Measurements from ENCODE around the gene CEP170. TPM values are rescaled to one million over a fixed set of nuclear protein-coding genes. Genes with fewer than 3 reads are reported as not detected.

CEP170 gene
- polyA plus RNA-seq, 1 donor (not counting 4 experiments of a cell fraction or from before 2014, with no cell fraction given), result 40.5 TPM

DNA sequence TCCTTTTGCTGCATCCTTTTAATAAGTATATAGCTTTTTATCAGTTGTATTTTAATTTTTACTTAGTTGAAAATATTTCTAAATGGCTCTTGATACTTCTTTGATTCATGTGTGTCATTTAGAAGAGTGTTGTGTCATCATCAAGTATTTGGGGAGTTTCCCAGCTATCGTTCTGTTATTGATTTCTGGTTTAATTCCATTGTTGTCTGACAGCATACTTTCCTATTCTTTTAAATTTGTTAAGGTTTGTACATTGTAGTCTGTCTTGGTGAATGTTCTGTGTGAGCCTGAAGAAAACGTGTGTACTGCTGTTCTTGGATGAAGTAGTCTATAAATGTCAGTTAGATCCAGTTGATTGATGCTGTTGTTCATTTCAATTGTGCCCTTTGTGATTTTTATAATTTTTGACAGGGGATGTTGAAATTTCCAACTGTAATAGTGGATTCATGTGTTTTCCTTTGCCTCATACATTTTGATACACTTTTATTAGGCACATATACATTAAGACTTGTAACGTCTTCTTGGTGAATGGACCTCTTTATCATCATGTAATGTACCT, 25.6 kb upstream of the CEP170 start:
- FAIRE-seq (no peak), DNase-seq (ENCODE audit: low read depth, low spot score) (no peak)
- Histone ChIP-seq H3K4me3 (ENCODE audit: control insufficient read depth in 2 of 3, extremely low read depth in 1 of 3, insufficient read depth in 2 of 3, low read depth in 1 of 3, low read length in 3 of 3) (no peak overlapping the region), H3K9ac (ENCODE audit: control insufficient read depth, extremely low read depth, insufficient read depth, low read length) (no peak overlapping the region), H3K36me3 (ENCODE audit: control insufficient read depth in 2 of 2, extremely low read depth in 1 of 2, insufficient read depth in 2 of 2, low read length in 2 of 2) (no peaks in the 10 kb centered on the region), H2AFZ (ENCODE audit: control insufficient read depth, low read length) (no peak overlapping the region), H3K79me2 (ENCODE audit: control insufficient read depth, insufficient read depth, low read length) (peaks cover 8% of the 10 kb centered on the region), H3K9me1 (ENCODE audit: control insufficient read depth, extremely low read depth, insufficient read depth, low read length) (no peaks in the 10 kb centered on the region), H3K9me3 (ENCODE audit: control insufficient read depth, low read depth, low read length) (no peaks in the 10 kb centered on the region), H4K20me1 (ENCODE audit: control insufficient read depth, extremely low read depth, insufficient read depth, low read length) (no peaks in the 10 kb centered on the region), H3K27me3 (ENCODE audit: control insufficient read depth, extremely low read depth, insufficient read depth, low read length) (no peaks in the 10 kb centered on the region), H3K4me1 (ENCODE audit: control insufficient read depth, extremely low read depth, insufficient read depth, low read length) (peaks cover 3% of the 10 kb centered on the region), H3K27ac (ENCODE audit: control insufficient read depth, insufficient read depth, low read length) (no peak overlapping the region), H3K4me2 (ENCODE audit: control insufficient read depth, extremely low read depth, insufficient read depth, low read depth, low read length) (peak overlapping the region; percentile 16)
- dilution Hi-C loops (cut with MboI; ENCODE audit: extremely low pct_ligation_motif_present, low sequenced_read_pairs), result no loop called here
- TF ChIP-seq, protein P1, sequence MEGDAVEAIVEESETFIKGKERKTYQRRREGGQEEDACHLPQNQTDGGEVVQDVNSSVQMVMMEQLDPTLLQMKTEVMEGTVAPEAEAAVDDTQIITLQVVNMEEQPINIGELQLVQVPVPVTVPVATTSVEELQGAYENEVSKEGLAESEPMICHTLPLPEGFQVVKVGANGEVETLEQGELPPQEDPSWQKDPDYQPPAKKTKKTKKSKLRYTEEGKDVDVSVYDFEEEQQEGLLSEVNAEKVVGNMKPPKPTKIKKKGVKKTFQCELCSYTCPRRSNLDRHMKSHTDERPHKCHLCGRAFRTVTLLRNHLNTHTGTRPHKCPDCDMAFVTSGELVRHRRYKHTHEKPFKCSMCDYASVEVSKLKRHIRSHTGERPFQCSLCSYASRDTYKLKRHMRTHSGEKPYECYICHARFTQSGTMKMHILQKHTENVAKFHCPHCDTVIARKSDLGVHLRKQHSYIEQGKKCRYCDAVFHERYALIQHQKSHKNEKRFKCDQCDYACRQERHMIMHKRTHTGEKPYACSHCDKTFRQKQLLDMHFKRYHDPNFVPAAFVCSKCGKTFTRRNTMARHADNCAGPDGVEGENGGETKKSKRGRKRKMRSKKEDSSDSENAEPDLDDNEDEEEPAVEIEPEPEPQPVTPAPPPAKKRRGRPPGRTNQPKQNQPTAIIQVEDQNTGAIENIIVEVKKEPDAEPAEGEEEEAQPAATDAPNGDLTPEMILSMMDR (optimal IDR thresholded peaks at IDR 0.05 in 1 of 3, IDR thresholded peaks at IDR 0.05 in 1 of 3, conservative IDR thresholded peaks at IDR 0.05 in 1 of 3; ENCODE audit: extremely low read depth in 1 of 3, insufficient read depth in 2 of 3, low read length in 3 of 3), result no peak
- TF ChIP-seq EZH2 (IDR thresholded peaks at IDR 0.05; ENCODE audit: low read length), result no peak

DNA sequence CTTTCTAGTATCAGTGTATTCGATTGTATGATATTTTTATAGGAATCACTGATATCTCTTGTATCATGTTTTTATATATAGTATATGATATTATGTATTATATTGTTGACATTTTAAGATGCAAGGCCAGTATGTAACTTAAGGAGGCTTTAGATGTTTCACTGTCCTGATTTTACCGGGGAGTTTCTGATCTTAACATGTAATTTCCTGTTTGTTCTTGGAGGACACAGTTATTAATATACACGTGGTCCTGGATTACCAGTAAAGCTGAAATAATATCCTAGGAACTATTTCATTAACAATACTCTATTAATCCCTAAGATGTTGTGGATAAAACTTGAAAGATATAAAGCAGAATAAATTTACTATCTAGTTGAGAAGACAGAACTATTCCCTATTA, 20.2 kb upstream of the CEP170 start:
- Histone ChIP-seq H3K4me1 (ENCODE audit: control insufficient read depth, extremely low read depth, insufficient read depth, low read length) (no peaks in the 10 kb centered on the region), H3K4me2 (ENCODE audit: control insufficient read depth, extremely low read depth, insufficient read depth, low read depth, low read length) (no peak overlapping the region), H2AFZ (ENCODE audit: control insufficient read depth, low read length) (no peak overlapping the region), H3K27me3 (ENCODE audit: control insufficient read depth, extremely low read depth, insufficient read depth, low read length) (no peaks in the 10 kb centered on the region), H3K79me2 (ENCODE audit: control insufficient read depth, insufficient read depth, low read length) (peaks cover 5% of the 10 kb centered on the region), H3K9me1 (ENCODE audit: control insufficient read depth, extremely low read depth, insufficient read depth, low read length) (no peaks in the 10 kb centered on the region), H3K9me3 (ENCODE audit: control insufficient read depth, low read depth, low read length) (no peaks in the 10 kb centered on the region), H3K36me3 (ENCODE audit: control insufficient read depth in 2 of 2, extremely low read depth in 1 of 2, insufficient read depth in 2 of 2, low read length in 2 of 2) (peaks cover 6 to 13% of the 10 kb centered on the region in 2 experiments), H4K20me1 (ENCODE audit: control insufficient read depth, extremely low read depth, insufficient read depth, low read length) (no peaks in the 10 kb centered on the region), H3K9ac (ENCODE audit: control insufficient read depth, extremely low read depth, insufficient read depth, low read length) (no peak overlapping the region), H3K4me3 (ENCODE audit: control insufficient read depth in 2 of 3, extremely low read depth in 1 of 3, insufficient read depth in 2 of 3, low read depth in 1 of 3, low read length in 3 of 3) (no peak overlapping the region), H3K27ac (ENCODE audit: control insufficient read depth, insufficient read depth, low read length) (no peak overlapping the region)
- no peak for FAIRE-seq
- no peak for DNase-seq (ENCODE audit: low read depth, low spot score)
- dilution Hi-C loops (cut with MboI; ENCODE audit: extremely low pct_ligation_motif_present, low sequenced_read_pairs), result no loop called here
- TF ChIP-seq, protein P1 (optimal IDR thresholded peaks at IDR 0.05 in 1 of 3, IDR thresholded peaks at IDR 0.05 in 1 of 3, conservative IDR thresholded peaks at IDR 0.05 in 1 of 3; ENCODE audit: extremely low read depth in 1 of 3, insufficient read depth in 2 of 3, low read length in 3 of 3), result no peak
- TF ChIP-seq EZH2 (IDR thresholded peaks at IDR 0.05; ENCODE audit: low read length), result no peak

Measured in keratinocyte (primary cell).